Hepatocyte (in vitro differentiated cells): ENCODE data around the gene PEAR1. TPM values are rescaled to one million over a fixed set of nuclear protein-coding genes. Genes with fewer than 3 reads are reported as not detected.

ENCODE experiments used
- DNase-seq: peaks from one replicate; pipeline ENCODE4 v3.0.0-alpha.2; 2016; ENCODE audit warnings: low spot score
- H2AFZ ChIP-seq: fragments of 200-600 bp; sonication (generic); 2 replicates; pipeline ENCODE4 v1.6.0; 2016; ENCODE audit warnings: antibody characterized with exemption, mild to moderate bottlenecking
- H3K27ac ChIP-seq: fragments of 200-600 bp; sonication (generic); 2 replicates; pipeline ENCODE4 v1.5.1; 2016; ENCODE audit warnings: mild to moderate bottlenecking
- H3K27me3 ChIP-seq: fragments of 200-600 bp; sonication (generic); 2 replicates; pipeline ENCODE4 v1.6.1; 2016
- H3K36me3 ChIP-seq: fragments of 200-600 bp; sonication (generic); replicated peaks from 2 replicates; pipeline ENCODE4 v1.5.1; 2016; ENCODE audit warnings: low read depth; ENCODE audit not compliant: insufficient read depth
- H3K4me1 ChIP-seq: fragments of 200-600 bp; sonication (generic); 2 replicates; pipeline ENCODE4 v1.5.1; 2016; ENCODE audit warnings: mild to moderate bottlenecking, moderate library complexity; ENCODE audit not compliant: insufficient read depth
- H3K4me2 ChIP-seq: fragments of 200-600 bp; sonication (generic); 2 replicates; pipeline ENCODE4 v1.6.0; 2016
- H3K4me3 ChIP-seq: fragments of 200-600 bp; sonication (generic); 2 replicates; pipeline ENCODE4 v1.5.1; 2016; ENCODE audit warnings: mild to moderate bottlenecking
- H3K79me2 ChIP-seq: fragments of 200-600 bp; sonication (generic); 2 replicates; pipeline ENCODE4 v1.6.0; 2017; ENCODE audit warnings: mild to moderate bottlenecking
- H3K9me2 ChIP-seq: fragments of 200-600 bp; sonication (generic); replicated peaks from 2 replicates; pipeline ENCODE4 v1.6.0; 2017; ENCODE audit warnings: mild to moderate bottlenecking; ENCODE audit not compliant: insufficient read depth
- H3K9me3 ChIP-seq: fragments of 200-600 bp; sonication (generic); 2 replicates; pipeline ENCODE4 v1.5.1; 2016; ENCODE audit warnings: low read depth, mild to moderate bottlenecking
- H4K20me1 ChIP-seq: fragments of 200-600 bp; sonication (generic); 2 replicates; pipeline ENCODE4 v1.6.0; 2016; ENCODE audit warnings: mild to moderate bottlenecking; ENCODE audit not compliant: insufficient read depth, poor library complexity, severe bottlenecking
- EZH2 ChIP-seq: fragments of 200-600 bp; sonication (generic); IDR thresholded peaks from 2 replicates; pipeline ENCODE4 v1.6.1; 2016; ENCODE audit warnings: antibody characterized with exemption, mild to moderate bottlenecking, borderline replicate concordance
- EZH2phosphoT487 ChIP-seq: fragments of 200-600 bp; sonication (generic); IDR thresholded peaks from one replicate; pipeline ENCODE4 v1.6.1; 2018; ENCODE audit warnings: antibody characterized with exemption, mild to moderate bottlenecking, low read depth, moderate library complexity; ENCODE audit not compliant: unreplicated experiment, severe bottlenecking
- WGBS: methylation state at CpG from one replicate; pipeline ENCODE4 v1.1.6; 2016; ENCODE audit warnings: low lambda C conversion rate; ENCODE audit errors: missing lambda C conversion rate; 5-methylcytosine and 5-hydroxymethylcytosine counted together
- polyA plus RNA-seq: library from polyadenylated mRNA; unstranded; fragments of >200 nt; fragmentation: Nextera tagmentation; extraction: Ambion mirVana; gene quantifications from 2 replicates; pipeline ENCODE4 v1.2.1, GENCODE V29; 2016
- total RNA-seq: library from RNA; depleted of rRNA; stranded (reverse); fragments of >200 nt; gene quantifications from 2 replicates; pipeline ENCODE4 v1.2.3, GENCODE V29; 2014
- TF ChIP-seq, protein P1 (sequence below): fragments of 200-600 bp; sonication (generic); IDR thresholded peaks from 2 replicates; pipeline ENCODE4 v1.5.1; 2016; ENCODE audit warnings: antibody characterized with exemption, mild to moderate bottlenecking; ENCODE audit not compliant: poor library complexity

The PEAR1 gene
- total and polyA plus RNA-seq, 2 experiments from 2014 or later, result 5.3 to 6.3 TPM

DNA sequence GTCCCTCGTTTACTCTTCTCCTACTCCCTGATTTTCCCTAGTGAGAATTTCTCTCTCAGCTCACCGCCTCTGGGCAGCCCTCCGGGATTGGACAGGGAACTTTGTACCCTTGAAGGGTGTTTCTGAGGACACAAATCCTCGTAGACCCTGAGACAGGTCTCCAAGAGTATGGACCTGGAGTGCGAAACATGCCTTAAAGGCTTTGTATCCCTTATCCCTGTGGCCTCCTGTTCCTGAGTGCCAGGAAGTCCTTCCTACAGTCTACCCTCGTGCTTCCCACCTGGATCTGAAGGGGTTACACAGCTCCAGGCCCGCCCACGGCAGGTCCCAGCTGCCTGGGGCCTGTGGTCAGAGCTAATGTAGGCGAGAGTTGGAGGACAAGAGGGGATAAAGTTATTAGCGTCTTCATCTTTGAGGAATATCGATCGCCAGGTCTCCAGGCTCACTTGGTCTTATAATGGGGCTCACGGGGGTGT, 7.6 kb upstream of the PEAR1 start:
- no peak for DNase-seq
- peaks cover 28% of the 10 kb centered on the region for H3K27me3 ChIP-seq
- no peaks in the 10 kb centered on the region for H3K36me3 ChIP-seq
- TF ChIP-seq EZH2phosphoT487 (no peak), EZH2 (no peak)
- TF ChIP-seq, protein P1, sequence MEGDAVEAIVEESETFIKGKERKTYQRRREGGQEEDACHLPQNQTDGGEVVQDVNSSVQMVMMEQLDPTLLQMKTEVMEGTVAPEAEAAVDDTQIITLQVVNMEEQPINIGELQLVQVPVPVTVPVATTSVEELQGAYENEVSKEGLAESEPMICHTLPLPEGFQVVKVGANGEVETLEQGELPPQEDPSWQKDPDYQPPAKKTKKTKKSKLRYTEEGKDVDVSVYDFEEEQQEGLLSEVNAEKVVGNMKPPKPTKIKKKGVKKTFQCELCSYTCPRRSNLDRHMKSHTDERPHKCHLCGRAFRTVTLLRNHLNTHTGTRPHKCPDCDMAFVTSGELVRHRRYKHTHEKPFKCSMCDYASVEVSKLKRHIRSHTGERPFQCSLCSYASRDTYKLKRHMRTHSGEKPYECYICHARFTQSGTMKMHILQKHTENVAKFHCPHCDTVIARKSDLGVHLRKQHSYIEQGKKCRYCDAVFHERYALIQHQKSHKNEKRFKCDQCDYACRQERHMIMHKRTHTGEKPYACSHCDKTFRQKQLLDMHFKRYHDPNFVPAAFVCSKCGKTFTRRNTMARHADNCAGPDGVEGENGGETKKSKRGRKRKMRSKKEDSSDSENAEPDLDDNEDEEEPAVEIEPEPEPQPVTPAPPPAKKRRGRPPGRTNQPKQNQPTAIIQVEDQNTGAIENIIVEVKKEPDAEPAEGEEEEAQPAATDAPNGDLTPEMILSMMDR, result no peak
- no peaks in the 10 kb centered on the region for H3K79me2 ChIP-seq
- H3K4me2 ChIP-seq, result no peak overlapping the region
- H4K20me1 ChIP-seq, result no peaks in the 10 kb centered on the region
- H2AFZ ChIP-seq, result no peak overlapping the region
- no peaks in the 10 kb centered on the region for H3K9me3 ChIP-seq
- H3K4me1 ChIP-seq, result no peaks in the 10 kb centered on the region
- H3K4me3 ChIP-seq, result no peak overlapping the region
- WGBS, result 67% methylated on average over 13 of the region's 13 CpGs
- no peaks in the 10 kb centered on the region for H3K9me2 ChIP-seq
- no peak overlapping the region for H3K27ac ChIP-seq

DNA sequence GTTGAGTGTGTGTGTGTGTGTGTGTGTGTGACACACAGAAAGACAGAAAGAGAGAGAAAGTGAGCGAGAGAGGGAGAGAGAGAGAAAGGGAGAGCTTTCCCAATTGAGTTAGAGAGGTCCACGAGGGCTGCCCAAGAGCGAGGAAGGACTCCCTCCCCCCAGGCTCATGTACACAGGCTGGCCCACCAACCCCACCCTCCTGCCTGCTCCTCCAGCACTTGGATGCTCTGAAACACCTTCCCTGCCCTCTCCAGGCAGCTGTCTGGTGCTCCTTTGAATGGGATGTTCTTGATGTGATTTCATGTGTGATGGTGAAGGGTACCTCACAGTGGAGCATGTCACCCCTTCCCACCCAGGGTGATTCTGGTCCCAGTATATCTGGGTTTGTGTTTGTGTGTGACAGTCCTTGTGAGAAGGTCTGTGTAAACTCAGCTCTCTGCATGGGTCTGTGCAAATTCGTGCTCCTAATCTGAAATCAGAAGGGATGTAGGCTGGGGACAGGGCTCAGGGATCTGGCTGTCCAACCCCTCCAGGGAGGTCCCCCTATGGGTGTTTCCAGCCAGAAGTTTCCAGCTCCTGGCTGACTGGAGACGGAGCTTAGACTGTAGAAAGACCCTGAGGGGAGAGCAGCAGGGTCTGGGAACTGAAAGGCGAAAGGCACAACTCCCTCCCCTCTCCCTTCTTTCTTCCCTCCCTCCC, 6.8 kb upstream of the PEAR1 start:
- Histone ChIP-seq H4K20me1 (no peaks in the 10 kb centered on the region), H2AFZ (no peak overlapping the region), H3K4me2 (no peak overlapping the region), H3K27ac (no peak overlapping the region), H3K27me3 (peaks cover 36% of the 10 kb centered on the region), H3K9me3 (no peaks in the 10 kb centered on the region), H3K79me2 (no peaks in the 10 kb centered on the region), H3K4me1 (no peaks in the 10 kb centered on the region), H3K9me2 (no peaks in the 10 kb centered on the region), H3K36me3 (no peaks in the 10 kb centered on the region), H3K4me3 (no peak overlapping the region)
- TF ChIP-seq EZH2phosphoT487, result no peak
- TF ChIP-seq EZH2, result no peak
- TF ChIP-seq, protein P1, result no peak
- DNase-seq, result no peak
- 38% methylated on average over 5 of the region's 6 CpGs for WGBS

DNA sequence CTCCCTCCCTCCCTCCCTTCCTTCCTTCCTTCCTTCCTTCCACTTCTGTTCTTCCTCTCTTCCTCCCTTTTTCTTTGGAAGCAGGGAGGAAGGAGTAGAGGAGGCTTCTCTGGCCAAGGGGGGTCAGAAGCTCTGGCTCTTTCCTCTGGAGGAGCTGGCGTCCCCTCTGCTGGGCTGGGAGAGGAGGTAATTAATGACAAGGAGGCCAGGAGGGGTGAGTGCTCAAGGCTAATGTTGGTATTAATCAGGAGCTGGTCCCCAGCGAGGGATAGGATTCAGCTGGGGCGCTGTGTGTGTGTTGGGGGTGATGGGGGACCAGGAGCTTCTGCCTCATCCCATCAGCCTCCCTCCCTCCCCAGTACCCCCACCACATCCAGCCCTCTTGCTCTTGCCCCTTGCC, 6.2 kb upstream of the PEAR1 start:
- no peak overlapping the region for H3K4me2 ChIP-seq
- H3K9me2 ChIP-seq, result no peaks in the 10 kb centered on the region
- no peaks in the 10 kb centered on the region for H3K79me2 ChIP-seq
- TF ChIP-seq, protein P1, result no peak
- TF ChIP-seq EZH2phosphoT487, result no peak
- no peak for TF ChIP-seq EZH2
- WGBS, result 31% methylated on average over 2 of the region's 3 CpGs
- H4K20me1 ChIP-seq, result no peaks in the 10 kb centered on the region
- H3K4me3 ChIP-seq, result no peak overlapping the region
- H3K27ac ChIP-seq, result no peak overlapping the region
- no peaks in the 10 kb centered on the region for H3K9me3 ChIP-seq
- no peak overlapping the region for H2AFZ ChIP-seq
- DNase-seq, result no peak
- no peaks in the 10 kb centered on the region for H3K36me3 ChIP-seq
- no peaks in the 10 kb centered on the region for H3K4me1 ChIP-seq
- peaks cover 36% of the 10 kb centered on the region for H3K27me3 ChIP-seq
